Smooth muscle cell (in vitro differentiated cells): Measurements from ENCODE around the gene CNTF. TPM values are rescaled to one million over a fixed set of nuclear protein-coding genes. Genes with fewer than 3 reads are reported as not detected.

Experiments used
- DNase-seq: peaks from one replicate; lab custom pipeline; 2025; ENCODE audit not compliant: unreplicated experiment; lab: John Stamatoyannopoulos, UW
- H2AFZ ChIP-seq: fragments of 200-600 bp; sonication (generic); 2 replicates; pipeline ENCODE4 v1.6.0; 2016; ENCODE audit warnings: antibody characterized with exemption, low read depth, mild to moderate bottlenecking
- H3F3A ChIP-seq: fragments of 200-600 bp; sonication (generic); 2 replicates; pipeline ENCODE4 v1.6.0; 2017; ENCODE audit warnings: antibody characterized with exemption, low read depth
- H3K27ac ChIP-seq: fragments of 200-600 bp; sonication (generic); 2 replicates; pipeline ENCODE4 v1.5.1; 2016; ENCODE audit warnings: low read depth, mild to moderate bottlenecking
- H3K27me3 ChIP-seq: fragments of 200-600 bp; sonication (generic); 2 replicates; pipeline ENCODE4 v1.6.1; 2016; ENCODE audit warnings: low read depth, mild to moderate bottlenecking
- H3K36me3 ChIP-seq: fragments of 200-600 bp; sonication (generic); 2 replicates; pipeline ENCODE4 v1.5.1; 2016; ENCODE audit warnings: low read depth
- H3K4me1 ChIP-seq: fragments of 200-600 bp; sonication (generic); 2 replicates; pipeline ENCODE4 v1.5.1; 2016; ENCODE audit warnings: low read depth
- H3K4me2 ChIP-seq: fragments of 200-600 bp; sonication (generic); 2 replicates; pipeline ENCODE4 v1.6.0; 2016; ENCODE audit warnings: mild to moderate bottlenecking
- H3K4me3 ChIP-seq: fragments of 200-600 bp; sonication (generic); 2 replicates; pipeline ENCODE4 v1.5.1; 2016; ENCODE audit warnings: mild to moderate bottlenecking
- H3K79me2 ChIP-seq: fragments of 200-600 bp; sonication (generic); 2 replicates; pipeline ENCODE4 v1.6.0; 2016; ENCODE audit warnings: low read depth, mild to moderate bottlenecking
- H3K9ac ChIP-seq: fragments of 200-600 bp; sonication (generic); 2 replicates; pipeline ENCODE4 v1.6.0; 2016; ENCODE audit warnings: low read depth
- H3K9me3 ChIP-seq: fragments of 200-600 bp; sonication (generic); replicated peaks from 2 replicates; pipeline ENCODE4 v1.5.1; 2016; ENCODE audit warnings: low read depth
- H4K20me1 ChIP-seq: fragments of 200-600 bp; sonication (generic); 2 replicates; pipeline ENCODE4 v1.6.0; 2016; ENCODE audit warnings: low read depth
- WGBS: methylation state at CpG from one replicate; pipeline ENCODE4 v1.1.7; 2016; ENCODE audit warnings: low lambda C conversion rate; 5-methylcytosine and 5-hydroxymethylcytosine counted together
- polyA plus RNA-seq: library from polyadenylated mRNA; unstranded; fragments of >200 nt; fragmentation: Nextera tagmentation; extraction: Ambion mirVana; gene quantifications from 2 replicates; pipeline ENCODE4 v1.2.1, GENCODE V29; 2016
- total RNA-seq: library from RNA; depleted of rRNA; stranded (reverse); fragments of >200 nt; gene quantifications from 2 replicates; pipeline ENCODE4 v1.2.3, GENCODE V29; 2014
- TF ChIP-seq, protein P1 (sequence below): fragments of 200-600 bp; sonication (generic); IDR thresholded peaks from 2 replicates; pipeline ENCODE4 v1.5.1; 2017; ENCODE audit warnings: borderline replicate concordance, mild to moderate bottlenecking, antibody characterized with exemption; ENCODE audit not compliant: insufficient read depth, poor library complexity, severe bottlenecking

Gene CNTF
- total and polyA plus RNA-seq, 2 experiments from 2014 or later: 0.66 to 2.2 TPM

DNA sequence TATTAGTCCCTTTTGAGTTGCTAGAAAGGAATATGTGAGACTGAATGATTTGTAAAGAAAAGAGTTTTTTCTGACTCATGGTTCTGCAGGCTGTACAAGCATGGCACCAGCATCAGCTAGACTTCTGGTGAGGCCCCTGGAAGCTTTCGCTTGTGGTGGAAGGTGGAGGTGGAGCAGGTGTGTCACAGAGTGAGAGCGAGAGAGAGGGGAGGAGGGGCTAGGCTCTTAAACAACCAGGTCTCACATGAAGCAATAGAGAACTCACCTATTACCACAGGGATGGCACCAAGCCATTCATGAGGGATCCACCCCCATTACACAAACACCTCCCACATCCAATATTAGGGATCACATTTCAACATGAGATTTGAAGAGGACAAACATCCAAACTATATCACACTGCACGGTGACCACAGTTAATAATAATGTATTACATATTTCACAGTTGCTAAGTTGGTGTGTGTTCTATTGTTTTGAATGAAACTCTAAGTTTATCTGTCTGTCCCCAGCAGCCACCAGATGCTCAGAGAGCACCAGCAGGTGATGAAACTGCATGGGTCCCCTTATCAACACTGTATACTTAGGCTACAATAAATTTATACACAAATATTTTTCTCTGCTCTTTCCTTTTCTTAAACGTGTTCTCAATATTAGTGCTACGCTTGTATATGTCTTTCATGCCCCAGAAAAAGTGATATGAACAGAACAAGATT is 29.5 kb upstream of the CNTF start:
- no peaks in the 10 kb centered on the region for H3F3A ChIP-seq
- H3K4me2 ChIP-seq: no peak overlapping the region
- TF ChIP-seq, protein P1, sequence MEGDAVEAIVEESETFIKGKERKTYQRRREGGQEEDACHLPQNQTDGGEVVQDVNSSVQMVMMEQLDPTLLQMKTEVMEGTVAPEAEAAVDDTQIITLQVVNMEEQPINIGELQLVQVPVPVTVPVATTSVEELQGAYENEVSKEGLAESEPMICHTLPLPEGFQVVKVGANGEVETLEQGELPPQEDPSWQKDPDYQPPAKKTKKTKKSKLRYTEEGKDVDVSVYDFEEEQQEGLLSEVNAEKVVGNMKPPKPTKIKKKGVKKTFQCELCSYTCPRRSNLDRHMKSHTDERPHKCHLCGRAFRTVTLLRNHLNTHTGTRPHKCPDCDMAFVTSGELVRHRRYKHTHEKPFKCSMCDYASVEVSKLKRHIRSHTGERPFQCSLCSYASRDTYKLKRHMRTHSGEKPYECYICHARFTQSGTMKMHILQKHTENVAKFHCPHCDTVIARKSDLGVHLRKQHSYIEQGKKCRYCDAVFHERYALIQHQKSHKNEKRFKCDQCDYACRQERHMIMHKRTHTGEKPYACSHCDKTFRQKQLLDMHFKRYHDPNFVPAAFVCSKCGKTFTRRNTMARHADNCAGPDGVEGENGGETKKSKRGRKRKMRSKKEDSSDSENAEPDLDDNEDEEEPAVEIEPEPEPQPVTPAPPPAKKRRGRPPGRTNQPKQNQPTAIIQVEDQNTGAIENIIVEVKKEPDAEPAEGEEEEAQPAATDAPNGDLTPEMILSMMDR: no peak
- no peaks in the 10 kb centered on the region for H3K9me3 ChIP-seq
- H3K27ac ChIP-seq: no peak overlapping the region
- H3K79me2 ChIP-seq: peaks cover 87% of the 10 kb centered on the region
- H2AFZ ChIP-seq: no peak overlapping the region
- H3K9ac ChIP-seq: no peak overlapping the region
- H3K4me3 ChIP-seq: no peak overlapping the region
- DNase-seq: no peak
- no peaks in the 10 kb centered on the region for H3K27me3 ChIP-seq
- peaks cover 88% of the 10 kb centered on the region for H4K20me1 ChIP-seq
- H3K4me1 ChIP-seq: no peaks in the 10 kb centered on the region
- peaks cover 2% of the 10 kb centered on the region for H3K36me3 ChIP-seq
- WGBS: 91% methylated on average over 5 of the region's 5 CpGs

DNA sequence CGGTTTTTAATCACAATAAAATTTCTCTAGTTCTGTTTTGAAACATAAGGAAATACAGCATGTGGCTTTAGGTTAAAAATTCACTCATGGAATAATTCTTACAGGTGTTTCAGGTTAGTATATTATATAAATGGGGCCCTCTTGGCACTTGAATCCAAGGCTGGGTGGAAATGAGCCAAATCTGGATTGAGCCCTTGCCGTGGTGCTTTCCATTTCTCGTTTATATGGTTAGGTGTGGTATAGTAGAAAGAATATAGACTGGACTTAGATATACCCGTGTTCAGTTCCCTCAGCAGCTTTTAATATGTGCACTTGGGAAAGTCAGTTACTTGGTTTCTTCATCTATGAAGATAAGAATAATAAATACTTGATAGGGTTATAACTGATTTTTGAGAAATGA is 27.6 kb upstream of the CNTF start:
- Histone ChIP-seq H3K27me3 (no peaks in the 10 kb centered on the region), H3K27ac (no peak overlapping the region), H3K4me3 (no peak overlapping the region), H3K36me3 (peaks cover 2% of the 10 kb centered on the region), H3K79me2 (peaks cover 87% of the 10 kb centered on the region), H3K9me3 (no peaks in the 10 kb centered on the region), H3K4me1 (no peaks in the 10 kb centered on the region), H3K4me2 (no peak overlapping the region), H3F3A (no peaks in the 10 kb centered on the region), H2AFZ (no peak overlapping the region), H4K20me1 (peaks cover 88% of the 10 kb centered on the region), H3K9ac (no peak overlapping the region)
- no peak for DNase-seq
- TF ChIP-seq, protein P1: no peak
- WGBS: 96% methylated on average over 4 of the region's 4 CpGs

DNA sequence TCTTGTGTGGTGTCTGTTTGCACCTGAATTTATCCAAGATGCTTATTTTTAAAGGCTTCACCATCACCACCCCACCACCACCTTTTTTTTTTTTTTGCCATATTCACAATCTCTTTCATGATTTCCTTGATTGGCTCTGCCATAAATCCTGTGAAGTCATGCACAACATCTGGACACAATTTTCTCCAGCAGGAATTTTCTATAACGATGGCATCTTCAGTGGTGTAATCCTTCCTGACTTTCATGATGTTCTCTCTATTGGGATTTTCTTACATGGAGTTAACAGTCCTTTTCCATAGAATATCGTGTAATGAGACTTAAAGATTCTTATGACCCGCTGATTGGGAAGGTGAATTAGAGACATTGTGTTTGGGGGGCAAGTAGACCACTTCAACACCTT is 25.8 kb upstream of the CNTF start:
- Histone ChIP-seq H4K20me1 (peaks cover 88% of the 10 kb centered on the region), H3K4me1 (no peaks in the 10 kb centered on the region), H3K79me2 (peaks cover 88% of the 10 kb centered on the region), H3K4me3 (no peak overlapping the region), H2AFZ (no peak overlapping the region), H3K9ac (no peak overlapping the region), H3F3A (no peaks in the 10 kb centered on the region), H3K4me2 (no peak overlapping the region), H3K27ac (no peak overlapping the region), H3K9me3 (no peaks in the 10 kb centered on the region), H3K36me3 (no peaks in the 10 kb centered on the region), H3K27me3 (no peaks in the 10 kb centered on the region)
- no peak for DNase-seq
- 81% methylated on average over 3 of the region's 3 CpGs for WGBS
- TF ChIP-seq, protein P1: no peak
